ENCODE results near the gene ZNF45.

GRCh38 chr19:43928820-43929219, 6.3 kb downstream of the ZNF45 start:
- no peak for TF ChIP-seq POLR2A (IDR thresholded peaks at IDR 0.05; ENCODE audit: low read depth, low read length)
- TF ChIP-seq TAF1 (IDR thresholded peaks at IDR 0.05; ENCODE audit: low read depth, low read length) = no peak
- no peak for TF ChIP-seq POLR2AphosphoS5 (IDR thresholded peaks at IDR 0.05; ENCODE audit: low read depth, low read length)
